ENCODE data around the gene PCDHGB4.
"Not testable (repeated sequence)": the region's sequence is repeated elsewhere in the genome, so short reads cannot be mapped to it uniquely, and the experiment has no call there.

PCDHGB4 gene

DNA sequence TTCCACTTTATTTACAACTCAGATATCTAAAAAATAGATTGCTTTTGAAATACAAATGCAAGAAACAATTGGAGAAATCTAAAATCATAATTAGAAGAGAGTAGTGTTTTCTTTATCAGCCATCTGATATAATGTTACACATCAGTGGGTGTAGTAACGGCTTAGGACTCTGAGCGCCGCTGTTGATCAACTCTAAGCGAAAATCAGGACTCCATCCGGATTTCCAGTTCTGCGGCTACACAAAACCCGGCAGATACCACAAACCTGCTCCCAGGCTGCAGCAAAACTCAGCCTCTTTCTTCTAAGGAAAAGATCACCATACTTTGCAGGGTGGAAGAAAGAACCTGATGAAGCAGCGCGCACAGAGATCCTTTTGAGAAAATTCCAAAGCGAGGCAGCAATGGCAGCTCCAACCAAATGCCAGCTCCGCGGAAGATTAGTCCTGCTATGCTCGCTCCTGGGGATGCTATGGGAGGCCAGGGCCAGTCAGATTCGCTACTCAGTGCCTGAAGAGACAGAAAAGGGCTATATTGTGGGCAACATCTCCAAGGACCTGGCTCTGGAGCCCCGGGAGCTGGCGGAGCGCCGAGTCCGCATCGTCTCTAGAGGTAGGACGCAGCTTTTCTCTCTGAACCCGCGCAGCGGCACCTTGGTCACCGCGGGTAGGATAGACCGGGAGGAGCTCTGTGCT, 15.2 kb downstream of the PCDHGB4 start, which contains the start of gene PCDHGA9:
Gene PCDHGA9 (plus strand): TSS at position 226 of the 691 bp plus-strand sequence. CDS start 175 bp downstream, at position 401.
- DNase-seq: no peak

DNA sequence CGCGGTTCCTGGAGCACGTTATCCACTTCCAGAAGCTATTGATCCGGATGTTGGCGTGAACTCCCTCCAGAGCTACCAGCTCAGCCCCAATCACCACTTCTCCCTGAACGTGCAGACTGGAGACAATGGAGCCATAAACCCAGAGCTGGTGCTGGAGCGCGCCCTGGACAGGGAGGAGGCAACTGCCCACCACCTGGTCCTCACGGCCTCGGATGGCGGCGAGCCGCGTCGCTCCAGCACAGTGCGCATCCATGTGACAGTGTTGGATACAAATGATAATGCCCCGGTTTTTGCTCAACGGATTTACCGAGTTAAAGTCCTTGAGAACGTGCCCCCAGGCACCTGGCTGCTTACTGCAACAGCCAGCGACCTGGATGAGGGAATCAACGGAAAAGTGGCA, 15.9 kb downstream of the PCDHGB4 start:
- no peak for DNase-seq

DNA sequence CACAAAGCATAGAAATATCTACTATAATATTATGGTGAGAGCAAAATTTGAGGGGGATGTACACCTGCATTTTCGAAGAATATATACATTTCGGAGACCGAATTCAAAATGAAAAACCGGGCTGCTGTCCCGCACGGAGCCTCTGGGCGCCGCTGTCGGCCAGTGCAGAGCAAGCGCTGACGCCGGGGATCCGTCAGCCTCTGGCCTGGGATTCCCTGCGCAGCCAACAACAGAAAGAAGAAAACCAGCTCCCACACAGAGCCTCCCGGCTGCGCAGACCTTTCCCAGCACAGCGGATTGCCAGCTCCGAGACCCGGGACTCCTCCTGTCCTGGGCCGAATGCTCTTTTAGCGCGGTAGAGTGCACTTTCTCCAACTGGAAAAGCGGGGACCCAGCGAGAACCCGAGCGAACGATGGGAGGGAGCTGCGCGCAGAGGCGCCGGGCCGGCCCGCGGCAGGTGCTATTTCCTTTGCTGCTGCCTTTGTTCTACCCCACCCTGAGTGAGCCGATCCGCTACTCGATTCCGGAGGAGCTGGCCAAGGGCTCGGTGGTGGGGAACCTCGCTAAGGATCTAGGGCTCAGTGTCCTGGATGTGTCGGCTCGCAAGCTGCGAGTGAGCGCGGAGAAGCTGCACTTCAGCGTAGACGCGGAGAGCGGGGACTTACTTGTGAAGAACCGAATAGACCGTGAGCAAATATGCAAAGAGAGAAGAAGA, 20.4 kb downstream of the PCDHGB4 start, which contains the start of gene PCDHGB6:
Gene PCDHGB6 (plus strand): TSS at position 232 of the 716 bp plus-strand sequence. CDS start 182 bp downstream, at position 414.
- DNase-seq: peak; percentile 8

DNA sequence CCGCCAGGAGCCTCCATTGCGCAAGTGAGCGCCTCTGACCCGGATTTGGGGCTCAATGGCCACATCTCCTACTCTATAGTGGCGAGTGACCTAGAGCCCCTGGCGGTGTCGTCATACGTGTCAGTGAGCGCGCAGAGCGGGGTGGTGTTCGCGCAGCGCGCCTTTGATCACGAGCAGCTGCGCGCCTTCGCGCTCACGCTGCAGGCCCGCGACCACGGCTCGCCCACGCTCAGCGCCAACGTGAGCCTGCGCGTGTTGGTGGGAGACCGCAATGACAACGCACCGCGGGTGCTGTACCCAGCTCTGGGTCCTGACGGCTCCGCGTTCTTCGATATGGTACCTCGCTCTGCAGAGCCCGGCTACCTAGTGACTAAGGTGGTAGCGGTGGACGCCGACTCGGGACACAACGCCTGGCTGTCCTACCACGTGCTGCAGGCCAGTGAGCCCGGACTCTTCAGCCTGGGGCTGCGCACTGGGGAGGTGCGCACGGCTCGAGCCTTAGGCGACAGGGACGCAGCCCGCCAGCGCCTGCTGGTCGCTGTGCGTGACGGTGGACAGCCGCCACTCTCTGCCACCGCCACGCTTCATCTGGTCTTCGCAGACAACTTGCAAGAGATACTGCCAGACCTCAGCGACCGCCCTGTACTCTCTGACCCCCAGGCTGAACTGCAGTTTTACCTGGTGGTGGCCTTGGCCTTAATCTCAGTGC, 22.3 kb downstream of the PCDHGB4 start:
- no peak for DNase-seq

DNA sequence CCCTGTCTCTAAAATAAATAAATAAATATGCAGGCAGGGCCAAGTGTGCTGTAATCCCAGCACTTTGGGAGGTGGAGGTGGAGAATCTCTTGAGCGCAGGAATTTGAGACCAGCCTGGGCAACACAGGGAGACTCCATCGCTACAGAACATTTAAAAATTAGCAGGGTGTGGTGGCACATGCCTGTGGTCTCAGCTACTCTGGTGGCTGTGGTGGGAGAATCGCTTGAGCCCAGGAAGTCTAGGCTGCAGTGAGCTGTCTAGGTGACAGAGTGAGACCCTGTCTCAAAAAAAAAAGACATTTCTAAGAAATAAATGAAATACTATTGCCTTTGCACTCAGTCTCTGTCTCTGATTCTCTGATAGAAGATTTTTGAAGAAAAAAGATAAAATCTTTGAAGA, 24.1 kb downstream of the PCDHGB4 start:
- DNase-seq: no peak

DNA sequence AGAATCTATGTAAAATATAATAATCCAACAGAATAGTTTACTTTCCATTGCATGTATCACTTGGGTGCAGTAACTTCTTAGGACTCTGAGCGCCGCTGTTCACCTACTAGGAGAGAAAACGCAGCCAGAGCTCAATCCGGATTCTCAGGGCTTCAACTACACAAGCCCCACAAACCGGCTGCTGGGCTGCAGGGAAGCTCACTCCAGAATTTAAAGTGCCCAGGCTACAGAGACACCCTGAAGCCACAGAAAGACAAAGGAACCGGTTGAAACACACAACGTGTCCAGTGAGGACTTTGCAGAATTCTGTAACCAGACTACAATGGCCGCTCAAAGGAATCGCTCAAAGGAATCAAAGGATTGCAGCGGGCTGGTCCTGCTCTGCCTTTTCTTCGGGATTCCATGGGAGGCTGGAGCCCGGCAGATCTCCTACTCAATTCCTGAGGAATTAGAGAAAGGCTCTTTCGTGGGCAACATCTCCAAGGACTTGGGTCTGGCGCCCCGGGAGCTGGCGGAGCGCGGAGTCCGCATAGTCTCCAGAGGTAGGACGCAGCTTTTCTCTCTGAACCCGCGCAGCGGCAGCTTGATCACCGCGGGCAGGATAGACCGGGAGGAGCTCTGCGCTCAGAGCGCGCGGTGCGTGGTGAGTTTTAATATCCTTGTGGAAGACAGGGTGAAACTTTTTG, 25.5 kb downstream of the PCDHGB4 start, which contains the start of gene PCDHGA10:
Gene PCDHGA10 (plus strand): TSS at position 134 of the 686 bp plus-strand sequence. CDS start 189 bp downstream, at position 323.
- DNase-seq: peak; percentile 52

DNA sequence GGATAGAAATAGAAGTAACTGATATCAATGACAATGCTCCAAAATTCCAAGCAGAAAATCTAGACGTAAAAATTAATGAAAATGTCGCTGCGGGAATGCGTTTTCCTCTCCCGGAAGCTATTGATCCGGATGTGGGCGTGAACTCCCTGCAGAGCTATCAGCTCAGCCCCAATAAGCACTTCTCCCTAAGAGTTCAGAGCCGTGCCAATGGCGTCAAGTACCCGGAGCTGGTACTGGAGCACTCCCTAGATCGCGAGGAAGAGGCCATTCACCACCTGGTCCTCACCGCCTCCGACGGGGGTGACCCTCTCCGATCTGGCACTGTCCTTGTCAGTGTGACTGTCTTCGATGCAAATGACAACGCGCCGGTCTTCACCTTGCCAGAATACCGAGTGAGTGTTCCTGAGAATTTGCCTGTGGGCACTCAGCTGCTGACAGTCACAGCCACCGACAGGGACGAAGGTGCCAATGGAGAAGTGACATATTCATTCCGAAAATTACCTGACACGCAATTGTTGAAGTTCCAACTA, 26.1 kb downstream of the PCDHGB4 start:
- DNase-seq: no peak

DNA sequence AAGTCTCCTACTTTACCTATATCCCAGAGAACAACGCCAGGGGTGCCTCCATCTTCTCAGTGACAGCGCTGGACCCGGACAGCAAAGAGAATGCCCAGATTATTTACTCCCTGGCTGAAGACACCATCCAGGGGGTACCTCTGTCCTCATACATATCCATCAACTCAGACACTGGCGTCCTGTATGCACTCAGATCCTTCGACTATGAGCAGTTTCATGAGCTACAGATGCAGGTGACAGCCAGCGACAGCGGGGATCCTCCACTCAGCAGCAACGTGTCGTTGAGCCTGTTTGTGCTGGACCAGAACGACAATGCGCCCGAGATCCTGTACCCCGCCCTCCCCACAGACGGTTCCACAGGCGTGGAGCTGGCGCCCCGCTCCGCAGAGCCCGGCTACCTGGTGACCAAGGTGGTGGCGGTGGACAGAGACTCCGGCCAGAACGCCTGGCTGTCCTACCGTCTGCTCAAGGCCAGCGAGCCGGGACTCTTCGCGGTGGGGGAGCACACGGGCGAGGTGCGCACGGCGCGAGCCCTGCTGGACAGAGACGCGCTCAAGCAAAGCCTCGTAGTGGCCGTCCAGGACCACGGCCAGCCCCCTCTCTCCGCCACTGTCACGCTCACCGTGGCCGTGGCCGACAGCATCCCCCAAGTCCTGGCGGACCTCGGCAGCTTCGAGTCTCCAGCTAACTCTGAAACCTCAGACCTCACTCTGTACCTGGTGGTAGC, 27.2 kb downstream of the PCDHGB4 start:
- DNase-seq: not testable (repeated sequence)

DNA sequence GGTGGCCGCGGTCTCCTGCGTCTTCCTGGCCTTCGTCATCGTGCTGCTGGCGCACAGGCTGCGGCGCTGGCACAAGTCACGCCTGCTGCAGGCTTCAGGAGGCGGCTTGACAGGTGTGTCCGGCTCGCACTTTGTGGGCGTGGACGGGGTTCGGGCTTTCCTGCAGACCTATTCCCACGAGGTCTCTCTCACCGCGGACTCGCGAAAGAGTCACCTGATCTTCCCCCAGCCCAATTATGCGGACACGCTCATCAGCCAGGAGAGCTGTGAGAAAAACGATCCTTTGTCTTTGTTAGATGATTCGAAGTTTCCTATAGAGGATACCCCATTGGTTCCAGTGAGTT, 27.7 kb downstream of the PCDHGB4 start:
- not testable (repeated sequence) for DNase-seq

DNA sequence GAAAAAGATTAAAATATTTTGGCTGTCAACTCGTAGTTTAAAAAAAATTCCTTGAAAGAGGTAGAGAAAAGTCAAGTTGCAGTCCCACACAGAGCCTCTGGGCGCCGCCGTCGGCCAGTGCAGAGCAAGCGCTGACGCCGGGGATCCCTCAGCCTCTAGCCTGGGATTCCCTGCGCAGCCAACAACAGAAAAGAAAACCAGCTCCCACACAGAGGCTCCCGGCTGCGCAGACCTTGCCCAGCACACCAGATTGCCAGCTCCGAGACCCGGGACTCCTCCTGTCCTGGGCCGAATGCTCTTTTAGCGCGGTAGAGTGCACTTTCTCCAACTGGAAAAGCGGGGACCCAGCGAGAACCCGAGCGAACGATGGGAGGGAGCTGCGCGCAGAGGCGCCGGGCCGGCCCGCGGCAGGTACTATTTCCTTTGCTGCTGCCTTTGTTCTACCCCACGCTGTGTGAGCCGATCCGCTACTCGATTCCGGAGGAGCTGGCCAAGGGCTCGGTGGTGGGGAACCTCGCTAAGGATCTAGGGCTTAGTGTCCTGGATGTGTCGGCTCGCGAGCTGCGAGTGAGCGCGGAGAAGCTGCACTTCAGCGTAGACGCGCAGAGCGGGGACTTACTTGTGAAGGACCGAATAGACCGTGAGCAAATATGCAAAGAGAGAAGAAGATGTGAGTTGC, 30.1 kb downstream of the PCDHGB4 start, which contains the start of gene PCDHGB7:
Gene PCDHGB7 (plus strand): TSS at position 184 of the 679 bp plus-strand sequence. CDS start 183 bp downstream, at position 367.
- peak; percentile 30 for DNase-seq

DNA sequence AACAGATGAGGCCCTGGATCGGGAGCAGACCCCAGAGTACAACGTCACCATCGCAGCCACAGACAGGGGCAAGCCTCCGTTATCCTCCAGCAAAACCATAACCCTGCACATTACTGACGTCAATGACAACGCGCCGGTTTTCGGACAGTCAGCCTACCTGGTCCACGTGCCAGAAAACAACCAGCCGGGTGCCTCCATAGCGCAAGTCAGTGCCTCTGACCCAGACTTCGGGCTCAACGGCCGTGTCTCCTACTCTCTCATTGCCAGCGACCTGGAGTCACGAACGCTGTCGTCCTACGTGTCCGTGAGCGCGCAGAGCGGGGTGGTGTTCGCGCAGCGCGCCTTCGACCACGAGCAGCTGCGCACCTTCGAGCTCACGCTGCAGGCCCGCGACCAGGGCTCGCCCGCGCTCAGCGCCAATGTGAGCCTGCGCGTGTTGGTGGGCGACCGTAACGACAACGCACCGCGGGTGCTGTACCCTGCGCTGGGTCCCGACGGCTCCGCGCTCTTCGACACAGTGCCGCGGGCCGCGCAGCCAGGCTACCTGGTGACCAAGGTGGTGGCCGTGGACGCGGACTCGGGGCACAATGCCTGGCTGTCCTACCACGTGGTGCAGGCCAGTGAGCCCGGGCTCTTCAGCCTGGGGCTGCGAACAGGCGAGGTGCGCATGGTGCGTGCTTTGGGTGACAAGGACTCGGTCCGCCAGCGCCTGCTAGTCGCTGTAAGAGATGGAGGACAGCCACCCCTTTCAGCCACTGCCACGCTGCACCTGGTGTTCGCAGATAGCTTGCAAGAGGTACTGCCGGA, 31.8 kb downstream of the PCDHGB4 start:
- no peak for DNase-seq

DNA sequence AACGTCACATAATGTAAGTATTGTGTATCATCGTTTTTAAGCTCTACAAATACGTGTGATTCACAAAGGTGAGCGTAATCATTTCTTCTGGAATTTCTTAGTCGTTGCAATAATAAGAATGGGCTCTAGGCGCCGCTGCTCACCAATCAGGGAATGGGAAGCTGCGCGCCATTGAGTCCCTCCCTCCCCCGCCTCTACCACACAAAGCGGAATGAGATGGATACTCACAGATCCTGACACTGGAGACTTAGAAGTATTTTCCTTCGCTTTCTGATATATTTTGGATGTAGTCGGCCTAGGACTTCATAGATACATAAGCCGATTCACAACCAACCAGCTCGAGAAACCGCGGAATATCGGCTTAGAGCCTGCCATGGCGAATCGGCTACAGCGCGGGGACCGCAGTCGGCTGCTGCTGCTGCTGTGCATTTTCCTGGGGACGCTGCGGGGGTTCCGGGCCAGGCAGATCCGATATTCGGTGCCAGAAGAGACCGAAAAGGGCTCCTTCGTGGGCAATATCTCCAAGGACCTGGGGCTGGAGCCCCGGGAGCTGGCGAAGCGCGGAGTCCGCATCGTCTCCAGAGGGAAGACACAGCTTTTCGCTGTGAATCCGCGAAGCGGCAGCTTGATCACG, 33.5 kb downstream of the PCDHGB4 start, which contains the start of gene PCDHGA11:
Gene PCDHGA11 (plus strand): TSS at position 197 of the 634 bp plus-strand sequence. CDS start 177 bp downstream, at position 374.
- peak; percentile 15 for DNase-seq

DNA sequence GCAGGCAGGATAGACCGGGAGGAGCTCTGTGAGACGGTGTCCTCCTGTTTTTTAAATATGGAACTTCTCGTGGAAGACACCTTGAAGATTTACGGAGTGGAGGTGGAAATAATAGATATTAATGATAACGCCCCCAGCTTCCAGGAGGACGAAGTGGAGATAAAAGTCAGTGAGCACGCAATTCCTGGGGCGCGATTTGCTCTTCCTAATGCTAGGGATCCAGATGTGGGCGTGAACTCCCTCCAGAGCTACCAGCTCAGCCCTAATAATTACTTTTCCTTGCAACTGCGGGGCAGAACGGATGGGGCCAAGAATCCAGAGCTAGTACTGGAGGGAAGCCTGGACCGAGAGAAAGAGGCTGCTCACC, 34.0 kb downstream of the PCDHGB4 start:
- DNase-seq: no peak

DNA sequence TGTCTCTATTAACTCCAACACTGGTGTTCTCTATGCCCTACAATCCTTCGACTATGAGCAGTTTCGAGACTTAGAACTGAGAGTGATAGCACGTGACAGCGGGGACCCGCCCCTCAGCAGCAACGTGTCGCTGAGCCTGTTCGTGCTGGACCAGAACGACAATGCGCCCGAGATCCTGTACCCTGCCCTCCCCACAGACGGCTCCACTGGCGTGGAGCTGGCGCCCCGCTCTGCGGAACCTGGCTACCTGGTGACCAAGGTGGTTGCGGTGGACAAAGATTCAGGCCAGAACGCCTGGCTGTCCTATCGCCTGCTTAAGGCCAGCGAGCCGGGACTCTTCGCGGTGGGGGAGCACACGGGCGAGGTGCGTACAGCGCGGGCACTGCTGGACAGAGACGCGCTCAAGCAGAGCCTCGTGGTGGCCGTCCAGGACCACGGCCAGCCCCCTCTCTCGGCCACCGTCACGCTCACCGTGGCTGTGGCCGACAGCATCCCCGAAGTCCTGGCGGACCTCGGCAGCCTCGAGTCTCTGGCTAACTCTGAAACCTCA, 35.3 kb downstream of the PCDHGB4 start:
- no peak for DNase-seq

DNA sequence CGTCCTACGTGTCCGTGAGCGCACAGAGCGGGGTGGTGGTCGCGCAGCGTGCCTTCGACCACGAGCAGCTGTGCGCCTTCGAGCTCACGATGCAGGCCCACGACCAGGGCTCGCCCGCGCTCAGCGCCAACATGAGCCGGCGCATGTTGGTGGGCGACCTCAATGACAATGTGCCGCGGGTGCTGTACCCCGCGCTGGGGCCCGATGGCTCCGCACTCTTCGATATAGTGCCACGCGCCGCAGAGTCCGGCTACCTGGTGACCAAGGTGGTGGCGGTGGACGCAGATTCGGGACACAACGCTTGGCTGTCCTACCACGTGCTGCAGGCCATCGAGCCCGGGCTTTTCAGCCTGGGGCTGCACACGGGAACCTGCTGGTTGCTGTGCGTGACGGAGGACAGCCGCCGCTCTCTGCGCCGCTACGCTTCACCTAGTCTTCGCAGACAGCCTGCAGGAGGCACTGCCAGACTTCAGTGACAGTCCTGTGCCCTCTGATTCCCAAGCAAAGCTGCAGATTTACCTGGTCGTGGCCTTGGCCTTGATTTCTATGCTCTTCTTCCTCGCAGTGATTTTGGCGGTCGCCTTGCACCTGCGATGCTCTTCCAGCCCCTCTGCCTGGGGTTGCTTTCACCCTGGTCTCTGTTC, 40.4 kb downstream of the PCDHGB4 start:
- DNase-seq: no peak

DNA sequence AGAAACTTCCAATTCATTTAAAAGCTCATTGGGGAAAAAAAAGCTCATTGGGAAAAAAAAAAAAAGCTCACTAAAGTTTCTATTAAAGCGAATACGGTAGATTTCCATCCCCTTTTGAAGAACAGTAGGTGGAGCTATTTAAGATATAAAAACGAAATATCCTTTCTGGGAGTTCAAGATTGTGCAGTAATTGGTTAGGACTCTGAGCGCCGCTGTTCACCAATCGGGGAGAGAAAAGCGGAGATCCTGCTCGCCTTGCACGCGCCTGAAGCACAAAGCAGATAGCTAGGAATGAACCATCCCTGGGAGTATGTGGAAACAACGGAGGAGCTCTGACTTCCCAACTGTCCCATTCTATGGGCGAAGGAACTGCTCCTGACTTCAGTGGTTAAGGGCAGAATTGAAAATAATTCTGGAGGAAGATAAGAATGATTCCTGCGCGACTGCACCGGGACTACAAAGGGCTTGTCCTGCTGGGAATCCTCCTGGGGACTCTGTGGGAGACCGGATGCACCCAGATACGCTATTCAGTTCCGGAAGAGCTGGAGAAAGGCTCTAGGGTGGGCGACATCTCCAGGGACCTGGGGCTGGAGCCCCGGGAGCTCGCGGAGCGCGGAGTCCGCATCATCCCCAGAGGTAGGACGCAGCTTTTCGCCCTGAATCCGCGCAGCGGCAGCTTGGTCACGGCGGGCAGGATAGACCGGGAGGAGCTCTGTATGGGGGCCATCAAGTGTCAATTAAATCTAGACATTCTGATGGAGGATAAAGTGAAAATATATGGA, 43.0 kb downstream of the PCDHGB4 start, which contains the start of gene PCDHGA12:
Gene PCDHGA12 (plus strand): TSS at position 176 of the 782 bp plus-strand sequence. CDS start 253 bp downstream, at position 429.
- no peak for DNase-seq

DNA sequence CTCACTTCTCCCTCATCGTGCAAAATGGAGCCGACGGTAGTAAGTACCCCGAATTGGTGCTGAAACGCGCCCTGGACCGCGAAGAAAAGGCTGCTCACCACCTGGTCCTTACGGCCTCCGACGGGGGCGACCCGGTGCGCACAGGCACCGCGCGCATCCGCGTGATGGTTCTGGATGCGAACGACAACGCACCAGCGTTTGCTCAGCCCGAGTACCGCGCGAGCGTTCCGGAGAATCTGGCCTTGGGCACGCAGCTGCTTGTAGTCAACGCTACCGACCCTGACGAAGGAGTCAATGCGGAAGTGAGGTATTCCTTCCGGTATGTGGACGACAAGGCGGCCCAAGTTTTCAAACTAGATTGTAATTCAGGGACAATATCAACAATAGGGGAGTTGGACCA, 43.8 kb downstream of the PCDHGB4 start:
- no peak for DNase-seq

DNA sequence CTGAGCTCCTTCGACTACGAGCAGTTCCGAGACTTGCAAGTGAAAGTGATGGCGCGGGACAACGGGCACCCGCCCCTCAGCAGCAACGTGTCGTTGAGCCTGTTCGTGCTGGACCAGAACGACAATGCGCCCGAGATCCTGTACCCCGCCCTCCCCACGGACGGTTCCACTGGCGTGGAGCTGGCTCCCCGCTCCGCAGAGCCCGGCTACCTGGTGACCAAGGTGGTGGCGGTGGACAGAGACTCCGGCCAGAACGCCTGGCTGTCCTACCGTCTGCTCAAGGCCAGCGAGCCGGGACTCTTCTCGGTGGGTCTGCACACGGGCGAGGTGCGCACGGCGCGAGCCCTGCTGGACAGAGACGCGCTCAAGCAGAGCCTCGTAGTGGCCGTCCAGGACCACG, 44.8 kb downstream of the PCDHGB4 start:
- DNase-seq: not testable (repeated sequence)

All from stimulated activated naive CD4-positive, alpha-beta T cell treated with Interleukin-2 at 50 U/mL for 16 hours (primary cell).